ENCODE data around the gene STRIP2. TPM values are rescaled to one million over a fixed set of nuclear protein-coding genes. Genes with fewer than 3 reads are reported as not detected.

STRIP2 gene
- total RNA-seq, 1 experiment from 2014 or later, result 6.5 TPM

- Mint-ChIP-seq H3K27ac (no peak overlapping the region), H3K4me3 (no peak overlapping the region), H3K4me1 (peaks cover 3% of the 10 kb centered on the region), H3K27me3 (ENCODE audit: low read depth) (peaks cover 6% of the 10 kb centered on the region), H3K9me3 (no peaks in the 10 kb centered on the region), H3K36me3 (0 out of 2 replicates have a peak, but pooled peaks cover 3% of the 10 kb centered on the region)
- TF ChIP-seq GABPB1 (CRISPR knock-in tag; IDR thresholded peaks at IDR 0.05), result no peak
- no peak for TF ChIP-seq CREM (CRISPR knock-in tag; IDR thresholded peaks at IDR 0.05)
- TF ChIP-seq, protein P1, sequence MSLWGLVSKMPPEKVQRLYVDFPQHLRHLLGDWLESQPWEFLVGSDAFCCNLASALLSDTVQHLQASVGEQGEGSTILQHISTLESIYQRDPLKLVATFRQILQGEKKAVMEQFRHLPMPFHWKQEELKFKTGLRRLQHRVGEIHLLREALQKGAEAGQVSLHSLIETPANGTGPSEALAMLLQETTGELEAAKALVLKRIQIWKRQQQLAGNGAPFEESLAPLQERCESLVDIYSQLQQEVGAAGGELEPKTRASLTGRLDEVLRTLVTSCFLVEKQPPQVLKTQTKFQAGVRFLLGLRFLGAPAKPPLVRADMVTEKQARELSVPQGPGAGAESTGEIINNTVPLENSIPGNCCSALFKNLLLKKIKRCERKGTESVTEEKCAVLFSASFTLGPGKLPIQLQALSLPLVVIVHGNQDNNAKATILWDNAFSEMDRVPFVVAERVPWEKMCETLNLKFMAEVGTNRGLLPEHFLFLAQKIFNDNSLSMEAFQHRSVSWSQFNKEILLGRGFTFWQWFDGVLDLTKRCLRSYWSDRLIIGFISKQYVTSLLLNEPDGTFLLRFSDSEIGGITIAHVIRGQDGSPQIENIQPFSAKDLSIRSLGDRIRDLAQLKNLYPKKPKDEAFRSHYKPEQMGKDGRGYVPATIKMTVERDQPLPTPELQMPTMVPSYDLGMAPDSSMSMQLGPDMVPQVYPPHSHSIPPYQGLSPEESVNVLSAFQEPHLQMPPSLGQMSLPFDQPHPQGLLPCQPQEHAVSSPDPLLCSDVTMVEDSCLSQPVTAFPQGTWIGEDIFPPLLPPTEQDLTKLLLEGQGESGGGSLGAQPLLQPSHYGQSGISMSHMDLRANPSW (CRISPR knock-in tag; conservative IDR thresholded peaks at IDR 0.05; ENCODE audit: low read depth), result no peak
- no peak for TF ChIP-seq MYBL2 (CRISPR knock-in tag; IDR thresholded peaks at IDR 0.05)
- no peak for TF ChIP-seq ZSCAN18 (CRISPR knock-in tag; IDR thresholded peaks at IDR 0.05)
- no peak for TF ChIP-seq NR2C2 (CRISPR knock-in tag; IDR thresholded peaks at IDR 0.05)
- no peak for TF ChIP-seq FOXJ3 (CRISPR knock-in tag; IDR thresholded peaks at IDR 0.05; ENCODE audit: borderline replicate concordance)
- TF ChIP-seq SP1 (CRISPR knock-in tag; conservative IDR thresholded peaks at IDR 0.05), result no peak
- no peak for TF ChIP-seq ZNF512 (CRISPR knock-in tag; IDR thresholded peaks at IDR 0.05; ENCODE audit: borderline replicate concordance)
- TF ChIP-seq JUN (CRISPR knock-in tag; IDR thresholded peaks at IDR 0.05), result no peak
- TF ChIP-seq E2F5 (CRISPR knock-in tag; IDR thresholded peaks at IDR 0.05), result no peak
- TF ChIP-seq, protein P2, sequence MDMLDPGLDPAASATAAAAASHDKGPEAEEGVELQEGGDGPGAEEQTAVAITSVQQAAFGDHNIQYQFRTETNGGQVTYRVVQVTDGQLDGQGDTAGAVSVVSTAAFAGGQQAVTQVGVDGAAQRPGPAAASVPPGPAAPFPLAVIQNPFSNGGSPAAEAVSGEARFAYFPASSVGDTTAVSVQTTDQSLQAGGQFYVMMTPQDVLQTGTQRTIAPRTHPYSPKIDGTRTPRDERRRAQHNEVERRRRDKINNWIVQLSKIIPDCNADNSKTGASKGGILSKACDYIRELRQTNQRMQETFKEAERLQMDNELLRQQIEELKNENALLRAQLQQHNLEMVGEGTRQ (CRISPR knock-in tag; IDR thresholded peaks at IDR 0.05), result no peak
- TF ChIP-seq E2F1 (CRISPR knock-in tag; IDR thresholded peaks at IDR 0.05), result no peak
- TF ChIP-seq, protein P3, sequence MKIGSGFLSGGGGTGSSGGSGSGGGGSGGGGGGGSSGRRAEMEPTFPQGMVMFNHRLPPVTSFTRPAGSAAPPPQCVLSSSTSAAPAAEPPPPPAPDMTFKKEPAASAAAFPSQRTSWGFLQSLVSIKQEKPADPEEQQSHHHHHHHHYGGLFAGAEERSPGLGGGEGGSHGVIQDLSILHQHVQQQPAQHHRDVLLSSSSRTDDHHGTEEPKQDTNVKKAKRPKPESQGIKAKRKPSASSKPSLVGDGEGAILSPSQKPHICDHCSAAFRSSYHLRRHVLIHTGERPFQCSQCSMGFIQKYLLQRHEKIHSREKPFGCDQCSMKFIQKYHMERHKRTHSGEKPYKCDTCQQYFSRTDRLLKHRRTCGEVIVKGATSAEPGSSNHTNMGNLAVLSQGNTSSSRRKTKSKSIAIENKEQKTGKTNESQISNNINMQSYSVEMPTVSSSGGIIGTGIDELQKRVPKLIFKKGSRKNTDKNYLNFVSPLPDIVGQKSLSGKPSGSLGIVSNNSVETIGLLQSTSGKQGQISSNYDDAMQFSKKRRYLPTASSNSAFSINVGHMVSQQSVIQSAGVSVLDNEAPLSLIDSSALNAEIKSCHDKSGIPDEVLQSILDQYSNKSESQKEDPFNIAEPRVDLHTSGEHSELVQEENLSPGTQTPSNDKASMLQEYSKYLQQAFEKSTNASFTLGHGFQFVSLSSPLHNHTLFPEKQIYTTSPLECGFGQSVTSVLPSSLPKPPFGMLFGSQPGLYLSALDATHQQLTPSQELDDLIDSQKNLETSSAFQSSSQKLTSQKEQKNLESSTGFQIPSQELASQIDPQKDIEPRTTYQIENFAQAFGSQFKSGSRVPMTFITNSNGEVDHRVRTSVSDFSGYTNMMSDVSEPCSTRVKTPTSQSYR (CRISPR knock-in tag; IDR thresholded peaks at IDR 0.05), result no peak
- no peak for TF ChIP-seq TEAD1 (CRISPR knock-in tag; IDR thresholded peaks at IDR 0.05)
- TF ChIP-seq, protein P4, sequence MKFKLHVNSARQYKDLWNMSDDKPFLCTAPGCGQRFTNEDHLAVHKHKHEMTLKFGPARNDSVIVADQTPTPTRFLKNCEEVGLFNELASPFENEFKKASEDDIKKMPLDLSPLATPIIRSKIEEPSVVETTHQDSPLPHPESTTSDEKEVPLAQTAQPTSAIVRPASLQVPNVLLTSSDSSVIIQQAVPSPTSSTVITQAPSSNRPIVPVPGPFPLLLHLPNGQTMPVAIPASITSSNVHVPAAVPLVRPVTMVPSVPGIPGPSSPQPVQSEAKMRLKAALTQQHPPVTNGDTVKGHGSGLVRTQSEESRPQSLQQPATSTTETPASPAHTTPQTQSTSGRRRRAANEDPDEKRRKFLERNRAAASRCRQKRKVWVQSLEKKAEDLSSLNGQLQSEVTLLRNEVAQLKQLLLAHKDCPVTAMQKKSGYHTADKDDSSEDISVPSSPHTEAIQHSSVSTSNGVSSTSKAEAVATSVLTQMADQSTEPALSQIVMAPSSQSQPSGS (CRISPR knock-in tag; IDR thresholded peaks at IDR 0.05; ENCODE audit: borderline replicate concordance, low read depth), result no peak
- TF ChIP-seq ERG (CRISPR knock-in tag; IDR thresholded peaks at IDR 0.05), result no peak
- TF ChIP-seq IRF2 (CRISPR knock-in tag; IDR thresholded peaks at IDR 0.05; ENCODE audit: borderline replicate concordance, low read depth), result no peak
- no peak for TF ChIP-seq ESRRA (CRISPR knock-in tag; IDR thresholded peaks at IDR 0.05; ENCODE audit: borderline replicate concordance)
- TF ChIP-seq, protein P5, sequence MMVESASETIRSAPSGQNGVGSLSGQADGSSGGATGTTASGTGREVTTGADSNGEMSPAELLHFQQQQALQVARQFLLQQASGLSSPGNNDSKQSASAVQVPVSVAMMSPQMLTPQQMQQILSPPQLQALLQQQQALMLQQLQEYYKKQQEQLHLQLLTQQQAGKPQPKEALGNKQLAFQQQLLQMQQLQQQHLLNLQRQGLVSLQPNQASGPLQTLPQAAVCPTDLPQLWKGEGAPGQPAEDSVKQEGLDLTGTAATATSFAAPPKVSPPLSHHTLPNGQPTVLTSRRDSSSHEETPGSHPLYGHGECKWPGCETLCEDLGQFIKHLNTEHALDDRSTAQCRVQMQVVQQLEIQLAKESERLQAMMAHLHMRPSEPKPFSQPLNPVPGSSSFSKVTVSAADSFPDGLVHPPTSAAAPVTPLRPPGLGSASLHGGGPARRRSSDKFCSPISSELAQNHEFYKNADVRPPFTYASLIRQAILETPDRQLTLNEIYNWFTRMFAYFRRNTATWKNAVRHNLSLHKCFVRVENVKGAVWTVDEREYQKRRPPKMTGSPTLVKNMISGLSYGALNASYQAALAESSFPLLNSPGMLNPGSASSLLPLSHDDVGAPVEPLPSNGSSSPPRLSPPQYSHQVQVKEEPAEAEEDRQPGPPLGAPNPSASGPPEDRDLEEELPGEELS (CRISPR knock-in tag; IDR thresholded peaks at IDR 0.05), result no peak
- POLR2A ChIA-PET, result no interaction called here
- DNase-seq (ENCODE audit: low spot score) (no peak), ATAC-seq (no peak)
- CTCF ChIA-PET, result interaction anchor here (1.1 to 2.3 kb wide), 3 partner anchors 60 to 180 kb away, joined by 3 to 5 read pairs (median 4); no protein-coding TSS in a partner anchor
Measured at GRCh38 chr7:129427526-129428045, 6.6 kb upstream of the STRIP2 start.

All from WTC11 (cell line).